ENCODE measurements around the gene SMARCAL1. TPM values are rescaled to one million over a fixed set of nuclear protein-coding genes. Genes with fewer than 3 reads are reported as not detected.

The SMARCAL1 gene
- total RNA-seq, 1 experiment from 2014 or later: 26.4 TPM

DNA sequence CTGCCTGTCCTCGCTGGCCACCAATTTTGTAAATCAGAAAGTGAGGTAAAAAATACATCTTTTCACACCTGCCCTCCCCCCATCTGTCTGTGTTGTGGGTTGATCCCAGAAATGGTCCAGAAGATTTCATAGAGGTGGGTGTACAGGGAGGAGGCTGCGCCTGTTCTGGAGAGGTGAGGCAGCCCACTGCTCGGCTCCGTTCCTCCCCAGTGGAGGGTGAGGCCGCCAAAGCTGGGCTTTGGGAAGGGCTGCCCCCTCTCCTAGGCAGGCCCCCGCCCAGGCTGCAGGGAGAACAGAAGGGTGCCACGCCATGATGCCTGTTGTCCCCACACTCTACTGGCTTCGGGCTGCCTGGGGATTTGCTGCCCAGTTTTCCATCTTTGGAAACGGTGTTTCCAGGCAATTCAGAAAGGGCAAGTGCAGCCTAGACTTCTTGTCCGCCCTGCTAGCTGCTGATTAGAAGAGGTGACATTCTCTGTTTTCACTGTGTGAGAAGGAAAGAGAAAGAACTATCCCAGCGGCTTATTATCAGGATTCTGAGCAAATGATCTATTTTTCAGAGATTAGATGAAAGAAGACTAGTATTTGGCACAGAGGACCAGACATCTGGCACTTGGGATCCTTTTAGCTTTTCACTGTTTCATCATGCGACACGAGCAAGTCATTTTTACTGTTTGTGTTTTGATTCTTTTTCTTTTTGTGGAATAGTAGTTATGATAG lies 18.7 kb downstream of the SMARCAL1 start:
- no peak overlapping the region for H3K27ac ChIP-seq (ENCODE audit: low read length)
- H3K4me3 ChIP-seq (ENCODE audit: low read depth in 2 of 2, low read length in 2 of 2): no peak overlapping the region
- no peaks in the 10 kb centered on the region for H3K9me3 ChIP-seq (ENCODE audit: control insufficient read depth, insufficient read depth, low read depth, low read length)
- no peaks in the 10 kb centered on the region for H3K27me3 ChIP-seq (ENCODE audit: control insufficient read depth, insufficient read depth, low read length)
- TF ChIP-seq REST (IDR thresholded peaks at IDR 0.05; ENCODE audit: insufficient read depth in 1 of 2, low read depth in 2 of 2, low read length in 1 of 2): no peak
- TF ChIP-seq POLR2AphosphoS5 (IDR thresholded peaks at IDR 0.05; ENCODE audit: low read depth, low read length): no peak
- TF ChIP-seq CTCF (IDR thresholded peaks at IDR 0.05): no peak
- TF ChIP-seq TCF7L2 (IDR thresholded peaks at IDR 0.05; ENCODE audit: low read depth, low read length): no peak
- TF ChIP-seq SIN3A (IDR thresholded peaks at IDR 0.05; ENCODE audit: borderline replicate concordance, insufficient read depth, low read depth, low read length): no peak
- H3K36me3 ChIP-seq (ENCODE audit: control insufficient read depth, insufficient read depth, low read length): no peaks in the 10 kb centered on the region
- no peak for DNase-seq (ENCODE audit: low read depth, low spot score)
- ChIA-PET POLR2A (no interaction called here), CTCF (interaction anchor here (0.6 kb wide), 1 partner anchor 380 kb away, joined by 3 read pairs; no protein-coding TSS in a partner anchor)
- in situ Hi-C loops (cut with HindIII; ENCODE audit: low pct_unique_long_range_greater_than_20kb, low sequenced_read_pairs) (no loop called here), intact Hi-C loops (cut with micrococcal nuclease; ENCODE audit: unreplicated experiment) (no loop called here)
- no TSS peak for BruUV-seq (replicated peaks)
- H3K4me1 ChIP-seq (ENCODE audit: control insufficient read depth, insufficient read depth, low read length): no peaks in the 10 kb centered on the region
- ATAC-seq: no peak

GRCh38 chr2:216431531-216431856 lies 19.2 kb downstream of the SMARCAL1 start:
- BruUV-seq (replicated peaks): no TSS peak
- ChIA-PET CTCF (interaction anchor here (0.6 kb wide), 1 partner anchor 380 kb away, joined by 3 read pairs; no protein-coding TSS in a partner anchor), POLR2A (no interaction called here)
- ATAC-seq (no peak), DNase-seq (ENCODE audit: low read depth, low spot score) (no peak)
- intact Hi-C loops (cut with micrococcal nuclease; ENCODE audit: unreplicated experiment) (no loop called here), in situ Hi-C loops (cut with HindIII; ENCODE audit: low pct_unique_long_range_greater_than_20kb, low sequenced_read_pairs) (no loop called here)
- Histone ChIP-seq H3K9me3 (ENCODE audit: control insufficient read depth, insufficient read depth, low read depth, low read length) (no peaks in the 10 kb centered on the region), H3K36me3 (ENCODE audit: control insufficient read depth, insufficient read depth, low read length) (no peaks in the 10 kb centered on the region; the same call in 1 of the 2 replicates), H3K27me3 (ENCODE audit: control insufficient read depth, insufficient read depth, low read length) (no peaks in the 10 kb centered on the region), H3K4me3 (ENCODE audit: low read depth in 2 of 2, low read length in 2 of 2) (no peak overlapping the region), H3K4me1 (ENCODE audit: control insufficient read depth, insufficient read depth, low read length) (no peaks in the 10 kb centered on the region), H3K27ac (ENCODE audit: low read length) (no peak overlapping the region)
- no peak for TF ChIP-seq SIN3A (IDR thresholded peaks at IDR 0.05; ENCODE audit: borderline replicate concordance, insufficient read depth, low read depth, low read length)
- TF ChIP-seq CTCF (IDR thresholded peaks at IDR 0.05): no peak
- TF ChIP-seq REST (IDR thresholded peaks at IDR 0.05; ENCODE audit: insufficient read depth in 1 of 2, low read depth in 2 of 2, low read length in 1 of 2): no peak
- TF ChIP-seq TCF7L2 (IDR thresholded peaks at IDR 0.05; ENCODE audit: low read depth, low read length): no peak
- TF ChIP-seq POLR2AphosphoS5 (IDR thresholded peaks at IDR 0.05; ENCODE audit: low read depth, low read length): no peak
